Vagina (tissue), 2 donors: ENCODE data around the gene PTS.

Source experiments
- POLR2A ChIP-seq, 2 donors: fragments of 450-650 bp; IDR thresholded peaks; one replicate each; pipeline ENCODE4 v1.6.1; 2017; ENCODE audit warnings: antibody characterized with exemption in 2 of 2, mild to moderate bottlenecking in 2 of 2, moderate library complexity in 2 of 2
- POLR2AphosphoS5 ChIP-seq, 2 donors: sonication (generic); formaldehyde crosslinking; IDR thresholded peaks; one replicate each; pipeline ENCODE4 v1.9.0; 2017; ENCODE audit warnings: antibody characterized with exemption in 2 of 2, mild to moderate bottlenecking in 2 of 2, low read depth in 1 of 2; ENCODE audit not compliant: insufficient read depth in 1 of 2
- TF ChIP-seq, protein P1 (sequence below), 3 experiments: fragments of 450-650 bp in 2 of 3; fragments of 200-600 bp in 1 of 3; sonication (generic) in 1 of 3; IDR thresholded peaks; one replicate each; pipeline ENCODE4 v1.5.1; 2017 to 2019; ENCODE audit warnings: antibody characterized with exemption in 3 of 3, mild to moderate bottlenecking in 2 of 3, moderate library complexity in 2 of 3

DNA sequence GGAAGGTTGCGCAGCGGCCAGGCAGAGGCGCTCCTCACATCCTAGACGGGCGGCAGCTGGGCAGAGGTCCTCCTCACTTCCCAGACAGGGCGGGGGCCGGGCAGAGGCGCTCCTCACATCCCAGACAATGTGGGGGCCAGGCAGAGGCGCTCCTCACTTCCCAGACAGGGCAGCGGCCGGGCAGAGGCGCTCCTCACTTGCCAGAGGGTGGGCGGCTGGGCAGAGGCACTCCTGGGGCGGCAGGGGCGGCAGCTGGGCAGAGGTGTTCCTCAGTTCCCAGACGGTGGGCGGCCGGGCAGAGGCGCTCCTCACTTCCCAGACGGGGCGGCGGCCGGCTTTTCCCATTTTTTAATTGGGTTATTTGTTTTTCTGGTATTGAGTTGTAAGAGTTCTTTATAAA lies 20.2 kb upstream of the PTS start:
- TF ChIP-seq, protein P1, sequence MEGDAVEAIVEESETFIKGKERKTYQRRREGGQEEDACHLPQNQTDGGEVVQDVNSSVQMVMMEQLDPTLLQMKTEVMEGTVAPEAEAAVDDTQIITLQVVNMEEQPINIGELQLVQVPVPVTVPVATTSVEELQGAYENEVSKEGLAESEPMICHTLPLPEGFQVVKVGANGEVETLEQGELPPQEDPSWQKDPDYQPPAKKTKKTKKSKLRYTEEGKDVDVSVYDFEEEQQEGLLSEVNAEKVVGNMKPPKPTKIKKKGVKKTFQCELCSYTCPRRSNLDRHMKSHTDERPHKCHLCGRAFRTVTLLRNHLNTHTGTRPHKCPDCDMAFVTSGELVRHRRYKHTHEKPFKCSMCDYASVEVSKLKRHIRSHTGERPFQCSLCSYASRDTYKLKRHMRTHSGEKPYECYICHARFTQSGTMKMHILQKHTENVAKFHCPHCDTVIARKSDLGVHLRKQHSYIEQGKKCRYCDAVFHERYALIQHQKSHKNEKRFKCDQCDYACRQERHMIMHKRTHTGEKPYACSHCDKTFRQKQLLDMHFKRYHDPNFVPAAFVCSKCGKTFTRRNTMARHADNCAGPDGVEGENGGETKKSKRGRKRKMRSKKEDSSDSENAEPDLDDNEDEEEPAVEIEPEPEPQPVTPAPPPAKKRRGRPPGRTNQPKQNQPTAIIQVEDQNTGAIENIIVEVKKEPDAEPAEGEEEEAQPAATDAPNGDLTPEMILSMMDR (IDR thresholded peaks at IDR 0.05): no peak
- TF ChIP-seq POLR2A (IDR thresholded peaks at IDR 0.05) (no peak), POLR2AphosphoS5 (IDR thresholded peaks at IDR 0.05; ENCODE audit: insufficient read depth in 1 of 2, low read depth in 1 of 2) (no peak)
